Forelimb muscle (tissue), 1 donor: Measurements from ENCODE around the gene NTN4. TPM values are rescaled to one million over a fixed set of nuclear protein-coding genes. Genes with fewer than 3 reads are reported as not detected.
"Not testable (repeated sequence)": the region's sequence is repeated elsewhere in the genome, so short reads cannot be mapped to it uniquely, and the experiment has no call there.

Source experiments
- DNase-seq: peaks from one replicate; pipeline ENCODE4 v3.0.0-alpha.2; 2013; ENCODE audit warnings: low read depth
- polyA plus RNA-seq: library from polyadenylated mRNA; unstranded; fragments of 120-200 nt; gene quantifications from one replicate; pipeline ENCODE4 v1.2.1, GENCODE V29; 2013; ENCODE audit not compliant: insufficient read length

NTN4 gene
- polyA plus RNA-seq, 1 donor: 43.1 TPM

- no peak for DNase-seq
Observed at GRCh38 chr12:95661360-95661759, 129.2 kb downstream of the NTN4 start.

DNA sequence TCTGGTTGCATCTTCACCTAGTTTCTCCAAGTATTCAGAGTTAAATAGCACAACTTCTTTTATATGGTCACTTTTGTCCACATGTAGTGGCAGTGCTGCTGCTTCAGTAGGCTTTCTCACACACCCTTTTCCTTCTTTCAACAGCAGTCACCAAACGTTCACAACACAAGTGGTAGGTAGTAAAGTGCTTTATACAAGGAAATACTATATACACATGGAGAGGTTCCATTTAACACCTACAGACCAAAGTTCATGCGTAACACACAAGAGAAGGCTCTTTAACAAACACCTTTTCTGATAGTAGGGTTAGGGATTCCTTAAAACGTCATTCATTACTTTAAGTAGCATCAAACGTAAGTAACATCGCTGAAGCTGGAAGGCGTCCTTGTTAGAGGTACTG, 132.2 kb downstream of the NTN4 start:
- no peak for DNase-seq

DNA sequence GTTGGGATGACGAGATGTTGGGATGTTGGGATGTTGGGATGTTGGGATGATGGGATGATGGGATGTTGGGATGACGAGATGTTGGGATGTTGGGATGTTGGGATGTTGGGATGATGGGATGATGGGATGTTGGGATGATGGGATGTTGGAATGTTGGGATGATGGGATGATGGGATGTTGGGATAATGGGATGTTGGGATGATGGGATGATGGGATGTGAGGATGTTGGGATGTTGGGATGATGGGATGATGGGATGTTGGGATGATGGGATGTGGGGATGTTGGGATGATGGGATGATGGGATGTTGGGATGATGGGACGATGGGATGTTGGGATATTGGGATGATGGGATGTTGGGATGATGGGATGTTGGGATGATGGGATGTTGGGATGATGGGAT, 135.9 kb downstream of the NTN4 start:
- DNase-seq: not testable (repeated sequence)

GRCh38 chr12:95653771-95654546, 136.6 kb downstream of the NTN4 start:
- DNase-seq: no peak

DNA sequence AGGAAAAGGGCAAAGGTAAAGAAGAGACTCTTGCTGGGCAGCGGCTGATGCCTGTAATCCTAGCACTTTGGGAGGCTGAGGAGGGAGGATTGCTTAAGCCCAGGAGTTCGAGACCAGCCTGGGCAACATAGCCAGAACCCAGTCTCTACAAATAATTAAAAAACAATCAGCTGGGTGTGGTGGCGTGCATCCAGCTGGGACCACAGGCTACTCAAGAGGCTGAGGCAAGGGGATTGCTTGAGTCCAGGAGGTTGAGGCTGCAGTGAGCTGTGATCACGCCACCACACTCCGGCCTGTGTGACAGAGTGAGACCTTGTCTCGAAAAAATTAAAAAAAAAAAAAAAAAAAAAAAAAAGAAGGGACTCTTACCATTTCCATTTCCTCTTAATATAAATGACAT, 138.9 kb downstream of the NTN4 start:
- DNase-seq: no peak

DNA sequence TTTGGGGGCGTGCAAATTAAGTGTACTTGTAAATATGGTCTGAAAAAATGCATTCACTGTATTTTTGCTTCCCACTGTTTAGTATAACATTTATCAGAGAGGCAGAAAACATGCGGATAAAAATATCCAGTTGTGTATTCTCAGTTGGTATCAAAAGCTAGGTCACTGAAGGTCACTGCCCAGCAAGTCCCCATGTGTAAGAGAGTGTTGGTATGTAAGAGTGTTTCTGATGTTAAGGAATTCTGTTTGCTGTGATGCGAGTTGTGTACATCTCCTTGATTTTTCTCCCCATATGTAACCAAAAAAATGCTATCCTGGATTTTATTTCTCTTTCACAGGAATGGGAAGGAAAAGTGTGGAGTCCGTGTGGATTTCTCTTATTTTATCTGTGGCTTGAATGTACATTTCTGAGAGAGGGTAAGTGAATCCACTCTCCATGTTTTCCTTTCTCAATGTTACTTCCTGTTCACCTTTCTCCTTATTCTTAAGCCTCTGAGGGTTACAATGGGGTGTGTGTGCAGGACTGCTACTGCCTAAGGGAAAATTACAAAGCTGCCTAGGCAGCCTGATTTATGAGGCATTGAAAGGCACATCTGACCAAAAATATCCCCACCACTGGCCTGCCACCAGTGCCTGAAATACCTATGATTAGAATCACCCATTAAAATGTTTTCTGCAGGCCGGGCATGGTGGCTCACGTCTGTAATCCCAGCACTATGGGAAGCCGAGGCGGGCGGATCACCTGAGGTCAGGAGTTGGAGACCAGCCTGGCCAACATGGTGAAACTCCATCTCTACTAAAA, 141.4 kb downstream of the NTN4 start:
- no peak for DNase-seq

DNA sequence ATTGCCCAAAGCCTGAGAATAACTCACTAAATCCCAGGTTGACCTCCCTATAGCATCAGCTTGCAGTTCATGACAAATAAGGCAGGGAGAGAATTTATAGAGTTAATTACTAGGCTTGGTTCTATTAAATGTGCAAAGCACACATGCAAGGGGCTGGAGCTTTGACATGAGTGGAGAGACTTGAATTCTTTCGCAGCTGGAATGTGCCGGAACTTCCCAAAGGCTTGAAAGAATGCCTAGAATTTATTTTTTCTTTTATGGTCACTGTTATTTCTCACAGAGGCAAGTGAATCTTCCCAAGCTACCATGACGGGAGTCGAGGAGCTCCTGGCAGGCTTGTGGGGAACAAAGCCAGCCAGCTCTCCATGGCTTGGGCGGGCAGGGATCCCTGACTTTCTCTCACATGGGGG, 143.8 kb downstream of the NTN4 start:
- DNase-seq: no peak

DNA sequence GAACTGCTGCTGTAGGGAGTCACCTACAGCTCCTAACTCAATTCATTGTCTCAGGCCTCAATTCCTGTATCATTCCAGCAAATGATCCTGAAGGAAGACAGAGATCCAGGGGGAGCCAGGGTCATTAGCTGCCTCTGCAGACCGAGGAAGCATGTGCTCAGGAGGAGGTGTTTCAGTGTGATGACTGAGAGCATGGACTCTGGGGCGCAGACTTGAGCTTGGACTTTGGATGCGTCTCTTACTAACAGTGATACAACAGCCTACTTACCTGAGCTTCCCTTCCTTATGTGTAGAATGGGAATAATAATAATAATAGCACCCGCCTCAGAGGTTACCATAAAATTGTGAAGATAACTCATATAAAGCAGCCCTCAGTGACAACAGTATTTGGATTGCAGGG, 147.3 kb downstream of the NTN4 start:
- DNase-seq: no peak

DNA sequence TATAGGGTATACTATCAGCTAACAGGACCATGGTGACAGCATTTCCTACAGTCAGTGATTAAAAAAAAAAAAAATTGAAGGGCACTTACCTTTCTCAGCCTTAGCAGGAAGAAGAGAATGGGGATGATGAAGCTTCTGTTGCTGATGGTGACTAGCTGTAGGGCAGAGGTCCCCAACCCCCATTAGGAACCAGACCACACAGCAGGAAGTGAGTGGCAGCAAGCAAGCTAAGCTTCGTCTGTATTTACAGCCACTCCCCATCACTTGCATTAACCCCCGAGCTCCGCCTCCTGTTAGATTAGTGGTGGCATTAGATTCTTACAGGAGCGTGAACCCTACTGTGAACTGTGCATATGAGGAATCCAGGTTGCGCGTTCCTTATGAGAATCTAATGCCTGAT, 148.0 kb downstream of the NTN4 start:
- DNase-seq: no peak

DNA sequence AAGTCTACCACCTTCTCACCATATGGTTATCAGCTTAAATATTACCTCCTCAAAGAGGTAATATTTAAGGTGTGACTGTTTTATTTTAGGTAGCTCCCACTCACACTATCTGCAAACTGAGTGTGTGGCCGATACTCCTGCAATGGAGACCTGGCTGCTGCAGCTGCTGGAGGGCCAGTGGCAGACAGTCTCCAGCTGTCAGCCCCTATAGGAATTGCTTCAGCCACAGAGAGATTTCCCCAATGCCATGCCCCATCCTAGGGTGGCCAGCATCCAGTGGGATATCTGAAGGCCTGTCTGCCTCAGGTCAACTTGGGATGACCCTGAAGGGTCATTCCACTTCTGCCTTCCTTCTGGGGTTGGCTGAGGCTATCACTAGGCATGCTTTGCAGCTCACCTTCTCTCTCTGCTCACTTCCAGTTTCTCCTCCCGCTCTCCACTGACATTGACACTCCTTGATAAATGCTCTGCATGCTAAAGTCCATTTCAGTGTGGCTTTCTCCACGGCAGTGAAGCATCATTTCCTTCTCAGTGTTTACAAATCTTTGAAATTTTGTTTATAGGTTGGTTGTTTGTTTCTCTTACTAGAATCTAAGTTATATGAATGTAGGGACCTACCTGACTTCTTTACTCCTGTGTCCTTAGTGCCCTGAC, 149.1 kb downstream of the NTN4 start:
- no peak for DNase-seq

- DNase-seq: no peak
Observed at GRCh38 chr12:95640516-95640915, 150.0 kb downstream of the NTN4 start.

DNA sequence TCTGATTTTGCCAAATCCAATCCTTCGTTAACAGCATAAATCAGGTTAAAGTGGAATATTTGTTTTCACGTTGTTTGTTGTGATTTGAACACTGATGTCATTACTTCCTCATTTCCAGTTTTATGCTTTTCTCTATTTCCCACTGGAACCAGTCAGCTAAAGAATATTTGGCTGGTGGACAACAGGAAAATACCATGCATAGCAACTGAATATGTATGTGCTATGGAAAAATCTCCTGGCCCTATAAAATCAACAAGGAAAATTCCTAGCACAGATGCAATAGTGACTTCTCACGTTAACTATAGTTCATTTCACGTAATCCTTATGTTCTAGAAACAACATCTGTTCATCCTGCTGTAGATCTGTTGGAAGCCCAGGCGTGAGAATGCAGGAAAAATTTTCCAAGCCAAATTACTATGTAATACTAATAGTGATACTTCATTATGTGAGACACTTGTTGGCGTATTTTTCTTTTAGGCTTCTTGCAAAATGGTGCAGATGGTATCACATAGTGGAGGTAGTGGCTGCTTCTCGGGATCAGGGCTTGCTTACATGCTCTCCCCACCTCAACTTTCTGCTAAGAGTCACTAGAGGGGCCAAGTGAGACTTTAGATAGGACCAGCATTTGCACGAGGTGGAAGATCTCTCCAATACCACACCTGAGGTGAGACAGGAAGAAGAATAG, 153.0 kb downstream of the NTN4 start:
- DNase-seq: peak; percentile 86

DNA sequence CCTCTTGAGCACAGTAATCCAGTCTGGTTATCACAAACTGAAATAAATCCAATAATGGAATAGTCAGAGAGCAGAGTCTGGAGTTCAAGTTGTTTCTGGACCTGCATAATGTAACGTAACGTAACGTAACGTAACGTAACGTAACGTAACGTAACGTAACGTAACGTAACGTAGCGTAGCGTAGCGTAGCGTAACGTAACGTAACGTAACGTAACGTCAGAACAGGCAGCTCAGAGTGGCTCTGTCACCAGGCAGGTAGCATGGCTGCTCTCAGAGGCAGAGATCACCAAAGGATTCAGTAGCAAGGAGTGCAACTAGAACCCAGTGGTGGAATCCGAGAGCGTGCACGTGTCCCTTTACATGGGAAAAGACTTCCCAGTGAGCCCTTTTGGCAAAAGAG, 153.6 kb downstream of the NTN4 start:
- DNase-seq: no peak

GRCh38 chr12:95634622-95635621, 155.6 kb downstream of the NTN4 start:
- no peak for DNase-seq

- DNase-seq: peak; percentile 73
Observed at GRCh38 chr12:95633732-95634465, 156.7 kb downstream of the NTN4 start.

- no peak for DNase-seq
Observed at GRCh38 chr12:95633049-95633731, 157.4 kb downstream of the NTN4 start.

- DNase-seq: no peak
Observed at GRCh38 chr12:95630496-95630895, 160.1 kb downstream of the NTN4 start.

DNA sequence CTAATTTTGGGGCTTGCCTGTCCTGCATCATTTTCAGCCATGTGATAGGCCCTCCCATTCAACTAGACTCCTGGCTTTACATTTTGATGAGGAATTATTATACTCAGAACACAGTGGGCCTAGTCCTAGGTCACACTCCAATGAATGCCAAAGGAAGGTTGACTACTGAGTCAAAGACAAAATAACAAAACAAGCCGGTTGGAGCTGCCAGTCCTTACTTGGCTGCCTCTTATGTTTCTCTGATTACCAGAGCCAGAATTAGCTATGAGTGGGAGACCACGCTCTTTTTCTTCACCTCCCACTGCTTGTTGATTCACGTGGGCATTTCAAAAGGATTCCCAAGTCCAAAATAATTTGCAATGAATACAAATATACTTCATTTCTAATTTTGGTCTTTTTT, 161.2 kb downstream of the NTN4 start:
- DNase-seq: no peak

DNA sequence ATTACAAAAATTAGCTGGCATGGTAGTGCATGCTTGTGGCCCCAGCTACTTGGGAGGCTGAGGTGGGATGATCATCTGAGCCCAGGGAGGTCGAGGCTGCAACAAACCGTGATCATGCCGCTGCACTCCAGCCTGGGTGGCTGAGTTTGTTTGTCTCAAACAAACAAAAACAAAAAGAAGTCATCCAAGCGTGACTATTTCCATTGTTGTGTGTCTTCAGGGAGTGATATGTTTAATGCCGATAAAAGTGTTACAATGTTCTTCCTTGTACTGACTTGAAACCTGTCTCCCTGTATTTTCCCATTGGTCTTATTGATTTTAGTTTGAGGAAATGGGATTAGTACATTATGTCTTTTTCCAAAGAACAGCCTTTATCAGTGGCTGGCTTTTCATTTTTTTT, 163.7 kb downstream of the NTN4 start:
- no peak for DNase-seq
